B cell (primary cell): ENCODE results near the gene EXOC6B. TPM values are rescaled to one million over a fixed set of nuclear protein-coding genes. Genes with fewer than 3 reads are reported as not detected.

Source experiments
- ATAC-seq: fragments of 200-7000 bp; cut with Tn5 transposase; one replicate; pipeline ENCODE4 v1.10.0; 2021; ENCODE audit warnings: low read depth, mild to moderate bottlenecking, moderate number of reproducible peaks, moderate library complexity
- CTCF ChIA-PET: fragments of 350-600 bp; sonication (Branson Sonifier 250); formaldehyde crosslinking; loops from one replicate; lab custom pipeline; 2021; ENCODE audit warnings: antibody characterized with exemption, inconsistent platforms; lab: Charles Lee
- POLR2A ChIA-PET: fragments of 350-600 bp; sonication (Branson Sonifier 250); formaldehyde crosslinking; loops from one replicate; lab custom pipeline; 2021; ENCODE audit warnings: antibody characterized with exemption; lab: Charles Lee
- DNase-seq: peaks from one replicate; pipeline ENCODE4 v3.0.0; 2013
- H2AFZ ChIP-seq: 2 replicates; pipeline ENCODE4 v1.6.1; 2012; ENCODE audit warnings: mild to moderate bottlenecking, low read depth, low read length; ENCODE audit not compliant: insufficient read depth, poor library complexity, severe bottlenecking
- H3K27ac ChIP-seq, 2 donors: 1 replicate in 1 of 2; 2 replicates in 1 of 2; pipeline ENCODE4 v1.5.1; 2012 to 2013; ENCODE audit warnings: low read length in 2 of 2, mild to moderate bottlenecking in 2 of 2, moderate library complexity in 1 of 2
- H3K27me3 ChIP-seq, 4 experiments: fragments of 200-600 bp in 1 of 4; sonication (generic) in 1 of 4; replicated peaks in 1 of 4; 1 replicate in 2 of 4; 2 replicates in 2 of 4; pipeline versions ENCODE4 v1.6.1 to v1.7.0; 2013 to 2016; ENCODE audit warnings: low read length in 3 of 4, mild to moderate bottlenecking in 2 of 4, mixed read lengths in 1 of 4, moderate library complexity in 1 of 4; ENCODE audit not compliant: insufficient read depth in 4 of 4, control insufficient read depth in 3 of 4; ENCODE audit errors: control extremely low read depth in 1 of 4
- H3K36me3 ChIP-seq, 2 experiments: replicated peaks in 1 of 2; 1 replicate in 1 of 2; 2 replicates in 1 of 2; pipeline versions ENCODE4 v1.6.1 to v1.7.1; 2013; ENCODE audit warnings: low read length in 1 of 2; ENCODE audit not compliant: insufficient read depth in 2 of 2, control insufficient read depth in 1 of 2; ENCODE audit errors: control extremely low read depth in 1 of 2, extremely low read depth in 1 of 2
- H3K4me1 ChIP-seq, 2 donors: fragments of 200-600 bp in 1 of 2; sonication (generic) in 1 of 2; 1 replicate in 1 of 2; 2 replicates in 1 of 2; pipeline versions ENCODE4 v1.5.1 to v1.6.1; 2013 to 2017; ENCODE audit warnings: low read length in 2 of 2; ENCODE audit not compliant: control insufficient read depth in 2 of 2, insufficient read depth in 2 of 2
- H3K4me2 ChIP-seq: replicated peaks from 2 replicates; pipeline ENCODE3; 2012; ENCODE audit warnings: mild to moderate bottlenecking, low read depth, low read length; ENCODE audit not compliant: poor library complexity, severe bottlenecking
- H3K4me3 ChIP-seq, 5 experiments: fragments of 200-600 bp in 1 of 5; sonication (generic) in 1 of 5; 1 replicate in 3 of 5; 2 replicates in 2 of 5; pipeline versions ENCODE4 v1.5.1 to v1.7.0; 2011 to 2016; ENCODE audit warnings: low read length in 4 of 5, mild to moderate bottlenecking in 4 of 5, low read depth in 2 of 5, control low read depth in 1 of 5, moderate library complexity in 1 of 5; ENCODE audit not compliant: insufficient read depth in 1 of 5; ENCODE audit errors: control extremely low read depth in 1 of 5, extremely low read depth in 1 of 5
- H3K79me2 ChIP-seq: fragments of 200-600 bp; sonication (generic); one replicate; pipeline ENCODE4 v1.6.0; 2016; ENCODE audit warnings: low read length; ENCODE audit not compliant: control insufficient read depth, insufficient read depth
- H3K9ac ChIP-seq: fragments of 200-600 bp; sonication (generic); 2 replicates; pipeline ENCODE4 v1.6.1; 2017; ENCODE audit warnings: mild to moderate bottlenecking, low read length, moderate library complexity
- H3K9me3 ChIP-seq, 3 donors: one replicate each; pipeline versions ENCODE4 v1.6.1 to v1.7.1; 2013; ENCODE audit warnings: low read length in 2 of 3; ENCODE audit not compliant: control insufficient read depth in 2 of 3, insufficient read depth in 1 of 3; ENCODE audit errors: control extremely low read depth in 1 of 3
- H4K20me1 ChIP-seq: 2 replicates; pipeline ENCODE4 v1.6.0; 2012; ENCODE audit warnings: mild to moderate bottlenecking, low read length; ENCODE audit not compliant: insufficient read depth, control insufficient read depth, poor library complexity, severe bottlenecking
- H3K27ac Mint-ChIP-seq: one replicate; pipeline ENCODE4 v1.8.0; 2021; ENCODE audit warnings: mixed read lengths
- H3K27me3 Mint-ChIP-seq: one replicate; pipeline ENCODE4 v1.8.0; 2021; ENCODE audit warnings: mixed read lengths
- H3K4me1 Mint-ChIP-seq: one replicate; pipeline ENCODE4 v1.8.0; 2021; ENCODE audit warnings: mixed read lengths
- H3K4me3 Mint-ChIP-seq: one replicate; pipeline ENCODE4 v1.8.0; 2021; ENCODE audit warnings: mixed read lengths
- H3K9me3 Mint-ChIP-seq: one replicate; pipeline ENCODE4 v1.8.0; 2022; ENCODE audit warnings: mixed read lengths; ENCODE audit not compliant: insufficient read depth
- EZH2 ChIP-seq: IDR thresholded peaks from 2 replicates; pipeline ENCODE4 v1.6.1; 2012; ENCODE audit warnings: borderline replicate concordance, low read depth, mild to moderate bottlenecking, moderate library complexity, low read length; ENCODE audit not compliant: insufficient read depth, poor library complexity, severe bottlenecking
- WGBS: methylation state at CpG from one replicate; pipeline ENCODE4 v1.1.5; 2013; ENCODE audit warnings: missing lambda C conversion rate; ENCODE audit not compliant: insufficient coverage; 5-methylcytosine and 5-hydroxymethylcytosine counted together
- intact Hi-C: fragments of 100-400 bp; cut with micrococcal nuclease; formaldehyde crosslinking; loops from one replicate; pipeline ENCODE4 v1.10.0; 2022
- polyA plus RNA-seq: library from polyadenylated mRNA; depleted of rRNA; stranded (reverse); fragments of >200 nt; gene quantifications from 2 replicates; pipeline ENCODE4 v1.2.3, GENCODE V29; 2012
- total RNA-seq, 2 donors: library from RNA; stranded (reverse); fragments of 120-200 nt in 1 of 2; gene quantifications; 1 replicate in 1 of 2; 2 replicates in 1 of 2; pipeline versions ENCODE4 v1.2.3 to v1.2.4, GENCODE V29; 2013 to 2022
- TF ChIP-seq, protein P1 (sequence below): fragments of 200-600 bp; IDR thresholded peaks from one replicate; pipeline ENCODE4 v1.8.0; 2022; ENCODE audit warnings: antibody characterized with exemption, mild to moderate bottlenecking

Gene EXOC6B
- total and polyA plus RNA-seq, 2 donors (not counting 1 experiment from before 2014, with no cell fraction given) = 4.8 to 22.6 TPM

DNA sequence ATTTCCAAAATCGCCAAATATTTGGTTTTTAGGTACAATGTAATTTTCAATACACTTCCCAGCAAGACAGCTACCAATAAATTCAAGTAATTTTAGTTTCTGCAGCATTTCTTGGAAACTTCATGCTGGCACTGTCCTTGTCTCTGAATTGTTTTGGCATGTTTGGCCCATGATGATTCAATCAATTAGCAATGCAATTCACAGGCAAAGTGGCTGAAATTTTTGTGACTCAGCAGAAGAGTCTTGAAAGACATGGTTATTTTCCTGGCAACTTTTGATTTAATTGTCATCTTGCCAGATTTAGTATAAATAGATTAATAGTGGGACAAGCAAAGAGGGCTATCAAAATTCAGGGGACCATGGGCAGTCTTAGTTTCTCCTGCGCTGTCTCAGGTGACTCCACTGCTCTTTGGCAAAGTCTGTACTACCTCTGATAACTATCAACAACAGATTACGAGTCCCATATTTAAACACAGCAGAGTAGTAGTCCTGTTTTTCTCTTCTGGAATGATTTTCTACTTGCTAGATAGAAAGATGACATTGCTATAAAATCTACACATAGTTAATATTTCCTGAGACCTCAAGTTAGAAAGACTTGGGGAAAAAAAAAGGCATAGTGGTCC is 589.3 kb downstream of the EXOC6B start:
- Mint-ChIP-seq H3K4me3 (no peak overlapping the region), H3K4me1 (peaks cover 13% of the 10 kb centered on the region), H3K27ac (no peak overlapping the region), H3K9me3 (no peaks in the 10 kb centered on the region), H3K27me3 (no peaks in the 10 kb centered on the region)
- no peak overlapping the region for H2AFZ ChIP-seq
- no peak overlapping the region for H3K9ac ChIP-seq
- no peaks in the 10 kb centered on the region for H3K4me1 ChIP-seq
- no peak for ATAC-seq
- H3K9me3 ChIP-seq = peaks cover 0 to 2% (median 0%) of the 10 kb centered on the region in 3 donors
- no peaks in the 10 kb centered on the region for H3K27me3 ChIP-seq
- no peak for TF ChIP-seq EZH2
- TF ChIP-seq, protein P1, sequence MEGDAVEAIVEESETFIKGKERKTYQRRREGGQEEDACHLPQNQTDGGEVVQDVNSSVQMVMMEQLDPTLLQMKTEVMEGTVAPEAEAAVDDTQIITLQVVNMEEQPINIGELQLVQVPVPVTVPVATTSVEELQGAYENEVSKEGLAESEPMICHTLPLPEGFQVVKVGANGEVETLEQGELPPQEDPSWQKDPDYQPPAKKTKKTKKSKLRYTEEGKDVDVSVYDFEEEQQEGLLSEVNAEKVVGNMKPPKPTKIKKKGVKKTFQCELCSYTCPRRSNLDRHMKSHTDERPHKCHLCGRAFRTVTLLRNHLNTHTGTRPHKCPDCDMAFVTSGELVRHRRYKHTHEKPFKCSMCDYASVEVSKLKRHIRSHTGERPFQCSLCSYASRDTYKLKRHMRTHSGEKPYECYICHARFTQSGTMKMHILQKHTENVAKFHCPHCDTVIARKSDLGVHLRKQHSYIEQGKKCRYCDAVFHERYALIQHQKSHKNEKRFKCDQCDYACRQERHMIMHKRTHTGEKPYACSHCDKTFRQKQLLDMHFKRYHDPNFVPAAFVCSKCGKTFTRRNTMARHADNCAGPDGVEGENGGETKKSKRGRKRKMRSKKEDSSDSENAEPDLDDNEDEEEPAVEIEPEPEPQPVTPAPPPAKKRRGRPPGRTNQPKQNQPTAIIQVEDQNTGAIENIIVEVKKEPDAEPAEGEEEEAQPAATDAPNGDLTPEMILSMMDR = no peak
- H4K20me1 ChIP-seq = no peaks in the 10 kb centered on the region
- WGBS = no CpG with 5 or more reads among the region's 3 CpGs
- H3K4me3 ChIP-seq = no peak overlapping the region
- no peaks in the 10 kb centered on the region for H3K79me2 ChIP-seq
- intact Hi-C loops = no loop called here
- no peak overlapping the region for H3K4me2 ChIP-seq
- no peak overlapping the region for H3K27ac ChIP-seq
- no peak for DNase-seq
- no peaks in the 10 kb centered on the region for H3K36me3 ChIP-seq
- CTCF ChIA-PET = no interaction called here
- POLR2A ChIA-PET = no interaction called here

DNA sequence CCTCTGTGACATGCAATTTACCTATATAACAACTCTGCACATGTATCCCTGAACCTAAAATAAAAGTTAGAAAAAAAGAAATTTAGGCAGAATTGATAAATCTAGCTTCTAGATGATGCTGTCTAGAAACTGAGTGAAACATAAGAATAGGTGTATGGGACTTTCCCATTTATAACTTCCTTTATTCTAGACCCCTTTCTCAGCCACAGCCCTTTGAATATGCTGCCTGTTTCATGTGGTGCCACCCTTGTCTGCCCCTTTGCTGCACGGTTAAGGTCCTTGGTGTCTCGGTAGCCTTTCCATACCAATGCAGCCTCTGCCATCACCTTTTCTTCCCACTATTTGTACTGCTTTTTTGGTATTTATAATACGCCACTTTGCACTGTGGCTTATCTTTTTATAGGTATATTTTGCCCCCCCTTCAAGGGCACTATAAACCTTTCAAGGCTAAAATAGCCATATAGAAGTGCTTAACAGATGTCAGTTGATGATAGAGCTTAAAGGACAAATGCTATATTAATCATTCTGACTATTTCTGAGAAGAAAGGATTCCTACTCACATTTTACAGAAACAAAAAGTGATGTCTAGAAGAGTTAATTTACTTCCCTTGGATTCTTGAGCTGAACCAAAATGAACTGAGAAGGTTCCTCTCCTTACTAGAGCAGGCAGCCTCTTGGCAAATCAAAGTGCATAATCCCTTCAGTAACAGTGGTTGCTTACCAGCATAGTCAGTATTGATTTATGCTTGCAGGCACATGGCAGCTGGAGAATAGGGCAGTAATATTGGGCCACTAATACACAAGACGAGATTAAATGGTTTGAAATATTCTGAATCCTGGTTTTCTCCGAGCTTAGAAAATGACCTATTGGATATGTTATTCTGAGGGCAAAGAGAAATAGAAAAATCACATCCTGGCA is 590.1 kb downstream of the EXOC6B start:
- no peaks in the 10 kb centered on the region for H4K20me1 ChIP-seq
- H3K4me1 ChIP-seq = no peaks in the 10 kb centered on the region
- H3K4me3 Mint-ChIP-seq = no peak overlapping the region
- WGBS = no CpG with 5 or more reads among the region's 5 CpGs
- DNase-seq (no peak), ATAC-seq (no peak)
- H3K79me2 ChIP-seq = no peaks in the 10 kb centered on the region
- H3K9me3 Mint-ChIP-seq = no peaks in the 10 kb centered on the region
- H3K4me3 ChIP-seq = no peak overlapping the region
- H3K27me3 Mint-ChIP-seq = no peaks in the 10 kb centered on the region
- H2AFZ ChIP-seq = no peak overlapping the region
- H3K4me1 Mint-ChIP-seq = peaks cover 7% of the 10 kb centered on the region
- POLR2A ChIA-PET = no interaction called here
- no peak overlapping the region for H3K4me2 ChIP-seq
- no peak overlapping the region for H3K27ac Mint-ChIP-seq
- TF ChIP-seq, protein P1 = no peak
- TF ChIP-seq EZH2 = no peak
- no peaks in the 10 kb centered on the region for H3K36me3 ChIP-seq
- H3K27ac ChIP-seq = no peak overlapping the region
- intact Hi-C loops = no loop called here
- CTCF ChIA-PET = no interaction called here
- H3K9ac ChIP-seq = no peak overlapping the region
- H3K27me3 ChIP-seq = no peaks in the 10 kb centered on the region
- H3K9me3 ChIP-seq = peaks cover 0 to under 1% (median 0%) of the 10 kb centered on the region in 3 donors
